HEK293T (cell line): Measurements from ENCODE around the gene ADAP1.

ENCODE experiments used
- CTCF ChIA-PET: fragments of 350-600 bp; formaldehyde crosslinking; extraction: SDS; loops from one replicate; lab custom pipeline; 2021; ENCODE audit warnings: antibody characterized with exemption, inconsistent platforms; lab: Yijun Ruan, JAX
- POLR2A ChIA-PET: fragments of 350-600 bp; formaldehyde crosslinking; extraction: SDS; loops from one replicate; lab custom pipeline; 2020; ENCODE audit warnings: antibody characterized with exemption, inconsistent platforms; lab: Yijun Ruan, JAX
- DNase-seq: peaks from one replicate; pipeline ENCODE4 v3.0.0; 2012; ENCODE audit warnings: mixed read lengths; ENCODE audit errors: extremely low spot score
- ARNT ChIP-seq: fragments of 450-650 bp; IDR thresholded peaks from 2 replicates; pipeline ENCODE4 v1.6.1; 2017; ENCODE audit warnings: mild to moderate bottlenecking
- BHLHE40 ChIP-seq: fragments of 450-650 bp; IDR thresholded peaks from 2 replicates; pipeline ENCODE4 v1.6.1; 2016; ENCODE audit warnings: mild to moderate bottlenecking, moderate library complexity, borderline replicate concordance
- CTBP1 ChIP-seq: fragments of 450-650 bp; IDR thresholded peaks from 2 replicates; pipeline ENCODE4 v1.6.1; 2016; ENCODE audit warnings: borderline replicate concordance
- ELF4 ChIP-seq: fragments of 450-650 bp; IDR thresholded peaks from 2 replicates; pipeline ENCODE4 v1.6.1; 2017; ENCODE audit warnings: antibody characterized with exemption
- FOXA1 ChIP-seq: fragments of 450-650 bp; IDR thresholded peaks from 2 replicates; pipeline ENCODE4 v1.6.1; 2016; ENCODE audit warnings: mild to moderate bottlenecking
- FOXK2 ChIP-seq: fragments of 450-650 bp; IDR thresholded peaks from 2 replicates; pipeline ENCODE4 v1.6.1; 2016; ENCODE audit warnings: mild to moderate bottlenecking
- FOXM1 ChIP-seq: fragments of 450-650 bp; IDR thresholded peaks from 2 replicates; pipeline ENCODE4 v1.6.1; 2017; ENCODE audit warnings: mild to moderate bottlenecking, borderline replicate concordance
- HDGF ChIP-seq: fragments of 450-650 bp; IDR thresholded peaks from 2 replicates; pipeline ENCODE4 v1.6.1; 2017; ENCODE audit warnings: antibody characterized with exemption, borderline replicate concordance
- L3MBTL2 ChIP-seq: fragments of 450-650 bp; conservative IDR thresholded peaks from 2 replicates; pipeline ENCODE4 v1.6.1; 2016; ENCODE audit warnings: mild to moderate bottlenecking
- LEF1 ChIP-seq: fragments of 450-650 bp; IDR thresholded peaks from 2 replicates; pipeline ENCODE4 v1.6.1; 2017; ENCODE audit warnings: mild to moderate bottlenecking, borderline replicate concordance
- NFRKB ChIP-seq: fragments of 450-650 bp; IDR thresholded peaks from 2 replicates; pipeline ENCODE4 v1.6.1; 2016; ENCODE audit warnings: mild to moderate bottlenecking, moderate library complexity
- PKNOX1 ChIP-seq: fragments of 450-650 bp; IDR thresholded peaks from 2 replicates; pipeline ENCODE4 v1.6.1; 2016
- SP1 ChIP-seq: fragments of 450-650 bp; IDR thresholded peaks from 2 replicates; pipeline ENCODE4 v1.6.1; 2017
- SUZ12 ChIP-seq: fragments of 450-650 bp; IDR thresholded peaks from 2 replicates; pipeline ENCODE4 v1.6.1; 2016; ENCODE audit warnings: mild to moderate bottlenecking
- TARDBP ChIP-seq: fragments of 450-650 bp; IDR thresholded peaks from 2 replicates; pipeline ENCODE4 v1.6.1; 2016
- ZNF384 ChIP-seq: fragments of 450-650 bp; IDR thresholded peaks from 2 replicates; pipeline ENCODE4 v1.6.1; 2016

The ADAP1 gene

GRCh38 chr7:987909-988308, 33.4 kb upstream of the ADAP1 start:
- no peak for TF ChIP-seq TARDBP
- TF ChIP-seq SP1: no peak
- no peak for TF ChIP-seq FOXK2
- no peak for TF ChIP-seq ARNT
- no peak for TF ChIP-seq ELF4
- TF ChIP-seq HDGF: no peak
- TF ChIP-seq SUZ12: no peak
- TF ChIP-seq L3MBTL2: no peak
- no peak for TF ChIP-seq FOXM1
- no peak for TF ChIP-seq LEF1
- no peak for TF ChIP-seq FOXA1
- no peak for TF ChIP-seq NFRKB
- TF ChIP-seq BHLHE40: no peak
- no peak for TF ChIP-seq CTBP1
- no peak for TF ChIP-seq ZNF384
- ChIA-PET CTCF (no interaction called here), POLR2A (no interaction called here)
- DNase-seq: no peak

- ChIA-PET CTCF (no interaction called here), POLR2A (interaction anchor here (1.5 kb wide), 1 partner anchor 12 kb away, joined by 7 read pairs; the partner anchor contains the start of gene COX19)
- TF ChIP-seq FOXK2 (no peak), NFRKB (no peak), HDGF (no peak), ZNF384 (no peak), SUZ12 (no peak), L3MBTL2 (no peak), CTBP1 (no peak), ELF4 (no peak), SP1 (no peak), PKNOX1 (no peak)
- DNase-seq: no peak
Observed at GRCh38 chr7:986766-987751, 32.6 kb upstream of the ADAP1 start.

- DNase-seq: no peak
- CTCF ChIA-PET: interaction anchor here (0.6 kb wide), 1 partner anchor 28 kb away, joined by 3 read pairs; no protein-coding TSS in a partner anchor
- TF ChIP-seq FOXK2: no peak
- no peak for TF ChIP-seq SUZ12
- TF ChIP-seq ELF4: no peak
- TF ChIP-seq PKNOX1: no peak
- no peak for TF ChIP-seq TARDBP
- no peak for TF ChIP-seq FOXA1
- no peak for TF ChIP-seq LEF1
- TF ChIP-seq NFRKB: no peak
- no peak for TF ChIP-seq ZNF384
- TF ChIP-seq FOXM1: no peak
- TF ChIP-seq L3MBTL2: no peak
- TF ChIP-seq CTBP1: no peak
- no peak for TF ChIP-seq BHLHE40
- POLR2A ChIA-PET: interaction anchor here (1.5 kb wide), 1 partner anchor 11 kb away, joined by 7 read pairs; the partner anchor contains the start of gene COX19
Observed at GRCh38 chr7:985915-986741, 31.6 kb upstream of the ADAP1 start.

GRCh38 chr7:985127-985416, 30.6 kb upstream of the ADAP1 start:
- ChIA-PET POLR2A (no interaction called here), CTCF (no interaction called here)
- DNase-seq: no peak
- TF ChIP-seq BHLHE40 (no peak), PKNOX1 (no peak), SP1 (no peak), NFRKB (no peak), TARDBP (no peak), LEF1 (no peak), FOXM1 (no peak), ELF4 (no peak), ARNT (no peak), FOXK2 (no peak), HDGF (no peak), L3MBTL2 (no peak), FOXA1 (no peak)

GRCh38 chr7:984361-985126, 30.1 kb upstream of the ADAP1 start:
- ChIA-PET POLR2A (no interaction called here), CTCF (no interaction called here)
- no peak for TF ChIP-seq LEF1
- TF ChIP-seq FOXK2: no peak
- no peak for TF ChIP-seq ARNT
- TF ChIP-seq FOXA1: no peak
- no peak for TF ChIP-seq SUZ12
- TF ChIP-seq HDGF: no peak
- TF ChIP-seq NFRKB: no peak
- TF ChIP-seq L3MBTL2: no peak
- no peak for TF ChIP-seq FOXM1
- TF ChIP-seq CTBP1: no peak
- TF ChIP-seq SP1: no peak
- TF ChIP-seq TARDBP: no peak
- TF ChIP-seq ELF4: no peak
- TF ChIP-seq PKNOX1: no peak
- TF ChIP-seq ZNF384: no peak
- no peak for TF ChIP-seq BHLHE40
- DNase-seq: no peak
